Measurements from ENCODE around the gene ELK3. TPM values are rescaled to one million over a fixed set of nuclear protein-coding genes. Genes with fewer than 3 reads are reported as not detected.

The ELK3 gene
- total RNA-seq, 2 experiments from 2014 or later, result 10.9 to 12.6 TPM

DNA sequence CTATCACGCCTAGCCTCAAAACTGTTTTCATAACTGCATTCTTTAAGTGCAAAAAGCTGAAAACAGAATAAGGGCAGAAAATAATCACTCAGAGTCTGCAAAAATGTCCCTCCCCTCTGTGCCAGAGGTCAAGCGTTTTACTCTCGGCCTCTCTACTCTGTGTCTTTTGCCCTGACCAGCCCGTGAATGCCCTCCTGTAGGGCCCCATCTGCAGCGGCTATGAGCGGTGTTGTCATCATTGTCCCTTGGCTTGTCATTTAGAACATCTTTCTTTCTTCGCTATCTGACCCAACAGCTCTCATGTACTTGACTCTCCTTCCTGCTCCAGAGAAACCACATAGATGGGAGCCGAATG lies 21.7 kb downstream of the ELK3 start:
- Mint-ChIP-seq H3K9me3 (no peaks in the 10 kb centered on the region), H3K36me3 (peaks cover 4% of the 10 kb centered on the region), H3K4me1 (peaks cover 39% of the 10 kb centered on the region), H3K4me3 (no peak overlapping the region), H3K27ac (peak overlapping the region; percentile 6), H3K27me3 (no peaks in the 10 kb centered on the region)
- DNase-seq, result no peak

GRCh38 chr12:96218989-96219678 lies 25.0 kb downstream of the ELK3 start:
- Mint-ChIP-seq H3K27ac (no peak overlapping the region), H3K4me1 (peaks cover 12% of the 10 kb centered on the region), H3K9me3 (no peaks in the 10 kb centered on the region)

GRCh38 chr12:96219700-96220206 lies 25.6 kb downstream of the ELK3 start:
- H3K9me3 Mint-ChIP-seq, result no peaks in the 10 kb centered on the region
- no peak for DNase-seq
- peaks cover 15% of the 10 kb centered on the region for H3K36me3 Mint-ChIP-seq
- H3K27me3 Mint-ChIP-seq, result no peaks in the 10 kb centered on the region
- peaks cover 10% of the 10 kb centered on the region for H3K4me1 Mint-ChIP-seq
- no peak overlapping the region for H3K27ac Mint-ChIP-seq
- no peak overlapping the region for H3K4me3 Mint-ChIP-seq

More at GRCh38 chr12:96218989-96219678, 25.0 kb downstream of the ELK3 start:
- Mint-ChIP-seq H3K27me3 (no peaks in the 10 kb centered on the region), H3K4me3 (no peak overlapping the region), H3K36me3 (peaks cover 15% of the 10 kb centered on the region)
- no peak for DNase-seq

DNA sequence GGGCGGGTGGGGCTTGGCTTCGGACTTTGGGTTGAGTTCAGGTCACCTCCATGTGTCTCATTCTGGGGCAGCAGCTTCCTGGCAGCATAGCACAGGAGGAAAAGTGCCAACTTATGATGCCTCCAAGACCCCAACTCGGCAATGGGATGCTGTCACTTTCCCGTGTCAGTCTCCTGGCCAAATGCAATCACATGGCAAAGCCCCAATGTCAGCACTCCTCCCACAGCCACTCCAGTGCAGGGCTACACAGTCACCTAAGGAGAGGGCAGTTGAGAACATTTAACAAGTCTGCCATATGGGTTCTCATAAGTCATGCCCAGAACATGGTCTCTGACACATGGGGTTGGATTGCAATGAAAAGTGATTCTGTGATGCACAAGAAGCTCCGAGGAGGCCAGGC lies 26.7 kb downstream of the ELK3 start:
- DNase-seq, result no peak
- Mint-ChIP-seq H3K4me3 (no peak overlapping the region), H3K4me1 (peaks cover 3% of the 10 kb centered on the region), H3K9me3 (no peaks in the 10 kb centered on the region), H3K36me3 (peaks cover 17% of the 10 kb centered on the region), H3K27ac (no peak overlapping the region), H3K27me3 (no peaks in the 10 kb centered on the region)

DNA sequence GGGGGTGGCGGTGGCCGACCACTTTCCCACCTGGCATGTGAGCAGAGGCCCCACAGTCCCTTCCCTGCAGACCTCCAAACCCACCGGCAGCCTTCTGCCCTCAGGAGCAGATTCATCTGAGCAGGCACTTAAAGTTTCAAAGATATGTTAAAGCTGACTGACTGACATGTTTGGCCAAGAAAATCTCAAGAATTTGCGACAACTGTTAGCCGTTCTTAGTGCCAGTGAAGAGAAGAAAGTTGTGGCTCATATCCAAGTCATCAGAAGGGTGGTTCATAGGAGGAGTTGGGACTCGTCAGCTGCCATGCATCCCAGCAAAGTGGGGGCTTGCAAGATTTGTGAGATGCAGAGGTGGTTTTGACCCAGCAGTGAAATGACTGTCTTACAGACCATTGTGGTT lies 27.2 kb downstream of the ELK3 start:
- DNase-seq, result no peak
- peaks cover 16% of the 10 kb centered on the region for H3K36me3 Mint-ChIP-seq
- no peaks in the 10 kb centered on the region for H3K27me3 Mint-ChIP-seq
- no peaks in the 10 kb centered on the region for H3K9me3 Mint-ChIP-seq
- H3K27ac Mint-ChIP-seq, result no peak overlapping the region
- H3K4me1 Mint-ChIP-seq, result peaks cover 1% of the 10 kb centered on the region
- no peak overlapping the region for H3K4me3 Mint-ChIP-seq

- peaks cover 8% of the 10 kb centered on the region for H3K4me1 Mint-ChIP-seq
- no peaks in the 10 kb centered on the region for H3K9me3 Mint-ChIP-seq
- H3K27ac Mint-ChIP-seq, result peak overlapping the region; percentile 29
- no peak for DNase-seq
- H3K4me3 Mint-ChIP-seq, result no peak overlapping the region
- peaks cover 23% of the 10 kb centered on the region for H3K36me3 Mint-ChIP-seq
- H3K27me3 Mint-ChIP-seq, result no peaks in the 10 kb centered on the region
These were observed 29.4 kb downstream of the ELK3 start for GRCh38 chr12:96223411-96224218.

- Mint-ChIP-seq H3K27me3 (no peaks in the 10 kb centered on the region), H3K9me3 (no peaks in the 10 kb centered on the region), H3K36me3 (peaks cover 23% of the 10 kb centered on the region), H3K4me3 (no peak overlapping the region), H3K27ac (no peak overlapping the region), H3K4me1 (peaks cover 8% of the 10 kb centered on the region)
- DNase-seq, result no peak
These were observed 30.0 kb downstream of the ELK3 start for GRCh38 chr12:96224219-96224615.

GRCh38 chr12:96225044-96225855 lies 31.1 kb downstream of the ELK3 start:
- Mint-ChIP-seq H3K36me3 (peaks cover 23% of the 10 kb centered on the region), H3K4me3 (no peak overlapping the region), H3K27me3 (no peaks in the 10 kb centered on the region), H3K9me3 (no peaks in the 10 kb centered on the region), H3K4me1 (peaks cover 8% of the 10 kb centered on the region), H3K27ac (no peak overlapping the region)
- no peak for DNase-seq

- Mint-ChIP-seq H3K4me3 (no peak overlapping the region), H3K9me3 (no peaks in the 10 kb centered on the region), H3K27me3 (no peaks in the 10 kb centered on the region), H3K4me1 (peaks cover 8% of the 10 kb centered on the region), H3K36me3 (peaks cover 23% of the 10 kb centered on the region), H3K27ac (no peak overlapping the region)
- DNase-seq, result no peak
These were observed 31.8 kb downstream of the ELK3 start for GRCh38 chr12:96225994-96226399.

DNA sequence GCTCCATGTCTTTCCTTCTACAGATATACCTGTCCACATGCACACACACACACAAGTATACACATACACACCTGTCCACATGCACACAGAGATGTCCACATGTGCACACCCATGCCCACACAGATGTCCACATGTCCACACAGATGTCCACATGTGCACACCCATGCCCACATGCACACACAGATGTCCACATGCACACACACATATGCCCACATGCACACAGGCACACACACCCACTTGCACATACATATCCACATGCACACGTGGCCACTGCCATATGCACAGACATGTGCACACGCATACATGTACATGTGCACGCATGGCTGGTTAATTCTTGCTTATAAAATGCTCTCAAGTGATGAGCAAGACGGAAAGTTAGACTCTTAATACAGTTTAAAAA lies 32.2 kb downstream of the ELK3 start:
- Mint-ChIP-seq H3K4me1 (peaks cover 8% of the 10 kb centered on the region), H3K36me3 (peaks cover 23% of the 10 kb centered on the region), H3K27ac (no peak overlapping the region), H3K9me3 (no peaks in the 10 kb centered on the region), H3K4me3 (no peak overlapping the region), H3K27me3 (no peaks in the 10 kb centered on the region)
- DNase-seq, result no peak

DNA sequence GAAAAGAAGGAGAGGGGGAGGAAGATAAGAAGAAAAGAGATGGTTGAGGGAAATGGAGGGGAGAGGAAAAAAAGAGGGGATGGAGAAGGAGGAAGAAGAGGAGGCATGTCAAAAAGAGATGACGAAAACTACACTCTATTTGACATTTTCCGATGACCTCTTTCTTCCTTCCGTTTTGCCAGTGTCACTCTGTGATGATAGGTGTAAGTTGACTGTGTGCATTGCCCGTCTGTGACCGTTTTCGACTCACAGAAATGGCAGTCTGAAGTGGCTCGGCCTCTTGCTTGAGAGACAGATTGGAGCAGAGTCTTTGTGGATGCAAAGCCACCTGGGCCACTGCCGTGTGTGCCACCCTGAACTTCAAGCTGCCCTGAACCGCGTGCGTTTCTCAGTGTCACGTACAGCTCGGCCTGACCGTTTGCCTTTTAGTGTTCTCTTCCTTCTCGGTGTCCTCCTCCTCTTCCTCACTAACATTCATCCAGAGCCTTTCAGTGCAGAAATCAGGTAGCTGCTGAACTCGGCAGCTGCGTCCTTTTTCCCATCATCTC lies 32.7 kb downstream of the ELK3 start:
- no peak overlapping the region for H3K4me3 Mint-ChIP-seq
- H3K27ac Mint-ChIP-seq, result no peak overlapping the region
- no peak for DNase-seq

DNA sequence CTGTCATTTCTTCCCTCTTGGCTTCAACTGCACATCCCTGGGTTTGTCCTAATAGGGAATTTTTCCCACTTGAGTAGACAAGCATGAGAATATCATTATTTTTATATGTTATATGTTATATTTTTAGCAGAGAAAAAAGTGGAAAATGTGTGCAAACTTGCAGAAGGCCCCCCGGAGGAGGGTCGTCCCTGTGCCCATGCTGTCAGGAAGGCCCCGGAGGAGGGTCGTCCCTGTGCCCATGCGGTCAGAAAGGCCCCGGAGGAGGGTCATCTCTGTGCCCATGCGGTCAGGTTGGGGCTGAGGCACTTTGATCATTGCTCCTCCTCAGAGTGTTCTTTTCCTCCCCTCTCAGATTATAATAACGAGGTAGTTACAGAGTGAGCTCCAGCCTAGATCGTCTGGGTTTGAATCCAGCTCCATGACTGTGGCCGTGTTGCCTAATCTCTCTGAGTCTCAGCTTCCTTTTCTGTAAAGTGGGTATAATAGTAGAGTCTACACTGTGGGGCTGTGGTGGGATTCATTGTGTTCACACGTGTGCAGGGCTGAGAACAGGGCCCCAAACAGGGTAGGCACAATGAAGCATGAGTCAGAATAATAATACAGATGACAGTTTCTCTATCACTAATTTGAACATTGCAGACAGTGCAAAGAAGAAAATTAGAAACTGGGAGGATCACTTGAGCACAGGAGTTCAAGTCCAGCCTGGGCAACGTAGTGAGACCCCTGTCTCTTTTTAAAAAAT lies 33.4 kb downstream of the ELK3 start:
- DNase-seq, result no peak
- Mint-ChIP-seq H3K27me3 (no peaks in the 10 kb centered on the region), H3K4me1 (peaks cover 8% of the 10 kb centered on the region), H3K27ac (no peak overlapping the region), H3K4me3 (no peak overlapping the region), H3K36me3 (peaks cover 22% of the 10 kb centered on the region), H3K9me3 (no peaks in the 10 kb centered on the region)

More for the DNA sequence above, 32.7 kb downstream of the ELK3 start:
- Mint-ChIP-seq H3K27me3 (no peaks in the 10 kb centered on the region), H3K4me1 (peaks cover 8% of the 10 kb centered on the region), H3K9me3 (no peaks in the 10 kb centered on the region), H3K36me3 (peaks cover 25% of the 10 kb centered on the region)

DNA sequence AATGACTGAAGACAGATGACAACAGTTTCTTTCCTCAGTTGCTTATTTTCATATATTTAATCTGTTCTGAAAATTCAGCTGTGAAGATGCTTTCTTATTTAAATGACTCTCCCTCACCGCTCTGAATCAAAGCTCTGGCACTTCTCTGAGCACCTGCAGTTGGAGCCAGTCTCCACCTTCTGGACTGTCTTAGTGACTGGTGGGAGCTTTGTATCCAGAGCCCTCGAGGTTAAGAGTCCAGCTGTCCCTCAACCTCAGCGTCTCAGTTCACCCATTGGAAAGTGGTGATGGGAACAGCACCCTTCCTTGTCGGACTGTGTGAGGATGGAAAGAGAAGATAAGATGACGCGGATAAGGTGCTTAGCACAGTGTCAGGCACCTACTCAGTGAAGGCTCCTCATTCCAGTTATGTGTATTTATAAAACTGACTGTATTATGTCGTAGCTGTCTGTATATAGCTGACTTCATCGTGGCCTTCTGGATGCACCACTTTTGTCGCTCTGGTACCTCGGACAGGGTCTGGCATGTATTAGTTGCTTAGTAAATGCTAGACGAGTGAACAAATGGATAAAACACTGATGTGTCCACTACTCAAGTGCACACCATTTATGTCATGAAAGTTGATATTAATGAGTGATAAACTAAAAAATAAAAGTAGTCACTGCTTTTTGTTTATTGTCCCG lies 34.5 kb downstream of the ELK3 start:
- Mint-ChIP-seq H3K4me1 (peaks cover 8% of the 10 kb centered on the region), H3K27ac (no peak overlapping the region), H3K27me3 (no peaks in the 10 kb centered on the region), H3K36me3 (peaks cover 13% of the 10 kb centered on the region), H3K4me3 (no peak overlapping the region), H3K9me3 (no peaks in the 10 kb centered on the region)
- no peak for DNase-seq

DNA sequence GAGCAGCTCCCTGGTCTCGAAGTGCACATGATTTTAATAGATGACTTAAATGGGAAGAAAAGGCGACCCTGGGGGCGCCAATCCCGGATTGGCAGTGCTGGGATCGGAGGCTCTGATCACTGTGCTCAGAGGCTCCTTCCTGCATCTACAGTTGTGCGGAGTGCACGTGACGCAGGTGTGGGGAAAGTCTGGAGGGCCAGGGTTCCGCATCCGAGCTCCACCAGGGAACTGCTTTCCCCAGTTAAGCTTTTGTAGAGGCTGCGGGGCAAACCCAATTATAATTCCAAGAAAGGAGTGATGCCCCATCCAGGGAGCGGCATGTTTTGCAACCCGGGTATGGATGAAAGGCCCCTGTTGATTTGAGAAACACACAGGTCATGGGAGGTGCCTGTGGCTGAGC lies 36.5 kb downstream of the ELK3 start:
- peaks cover 17% of the 10 kb centered on the region for H3K4me1 Mint-ChIP-seq
- H3K9me3 Mint-ChIP-seq, result no peaks in the 10 kb centered on the region
- H3K27me3 Mint-ChIP-seq, result no peaks in the 10 kb centered on the region
- no peak overlapping the region for H3K4me3 Mint-ChIP-seq
- no peak overlapping the region for H3K27ac Mint-ChIP-seq
- peaks cover 18% of the 10 kb centered on the region for H3K36me3 Mint-ChIP-seq
- DNase-seq, result no peak

All from activated naive CD8-positive, alpha-beta T cell treated with anti-CD3 and anti-CD28 coated beads for 36 hours (primary cell).